ENCODE data around the gene TMPRSS4.

TMPRSS4 gene

GRCh38 chr11:118099838-118100556 is 23.1 kb downstream of the TMPRSS4 start:
- peaks cover 2% of the 10 kb centered on the region for H3K27me3 Mint-ChIP-seq
- no peaks in the 10 kb centered on the region for H3K36me3 Mint-ChIP-seq (ENCODE audit: low read depth)
- DNase-seq: no peak
- H3K9me3 Mint-ChIP-seq: no peaks in the 10 kb centered on the region
- no peak for ATAC-seq
- H3K4me1 Mint-ChIP-seq: peaks cover 2% of the 10 kb centered on the region
- no peak overlapping the region for H3K4me3 Mint-ChIP-seq
- no peak overlapping the region for H3K27ac Mint-ChIP-seq

GRCh38 chr11:118100691-118101232 is 23.9 kb downstream of the TMPRSS4 start:
- Mint-ChIP-seq H3K27me3 (peaks cover 2% of the 10 kb centered on the region), H3K4me1 (peaks cover 2% of the 10 kb centered on the region), H3K27ac (no peak overlapping the region), H3K4me3 (no peak overlapping the region), H3K36me3 (ENCODE audit: low read depth) (no peaks in the 10 kb centered on the region), H3K9me3 (no peaks in the 10 kb centered on the region)
- DNase-seq (no peak), ATAC-seq (no peak)

- Mint-ChIP-seq H3K27me3 (no peaks in the 10 kb centered on the region), H3K36me3 (ENCODE audit: low read depth) (no peaks in the 10 kb centered on the region), H3K4me3 (no peak overlapping the region)
These were observed 25.9 kb downstream of the TMPRSS4 start for GRCh38 chr11:118102721-118103261.

GRCh38 chr11:118104491-118104890 is 27.6 kb downstream of the TMPRSS4 start:
- no peak for DNase-seq
- no peaks in the 10 kb centered on the region for H3K36me3 Mint-ChIP-seq (ENCODE audit: low read depth)
- no peak overlapping the region for H3K27ac Mint-ChIP-seq
- H3K4me3 Mint-ChIP-seq: no peak overlapping the region
- no peaks in the 10 kb centered on the region for H3K9me3 Mint-ChIP-seq
- H3K4me1 Mint-ChIP-seq: no peaks in the 10 kb centered on the region
- H3K27me3 Mint-ChIP-seq: no peaks in the 10 kb centered on the region
- no peak for ATAC-seq

More at GRCh38 chr11:118102721-118103261, 25.9 kb downstream of the TMPRSS4 start:
- no peak for DNase-seq
- H3K27ac Mint-ChIP-seq: no peak overlapping the region
- peaks cover 2% of the 10 kb centered on the region for H3K4me1 Mint-ChIP-seq
- H3K9me3 Mint-ChIP-seq: no peaks in the 10 kb centered on the region
- no peak for ATAC-seq

- no peak for DNase-seq
- no peak overlapping the region for H3K27ac Mint-ChIP-seq
- ATAC-seq: no peak
- H3K9me3 Mint-ChIP-seq: no peaks in the 10 kb centered on the region
- H3K4me3 Mint-ChIP-seq: no peak overlapping the region
- no peaks in the 10 kb centered on the region for H3K36me3 Mint-ChIP-seq (ENCODE audit: low read depth)
- H3K4me1 Mint-ChIP-seq: no peaks in the 10 kb centered on the region
- no peaks in the 10 kb centered on the region for H3K27me3 Mint-ChIP-seq
These were observed 28.9 kb downstream of the TMPRSS4 start for GRCh38 chr11:118105657-118106305.

- ATAC-seq (no peak), DNase-seq (no peak)
- Mint-ChIP-seq H3K27me3 (no peaks in the 10 kb centered on the region), H3K27ac (no peak overlapping the region), H3K4me3 (no peak overlapping the region), H3K36me3 (ENCODE audit: low read depth) (no peaks in the 10 kb centered on the region), H3K4me1 (no peaks in the 10 kb centered on the region), H3K9me3 (no peaks in the 10 kb centered on the region)
These were observed 30.0 kb downstream of the TMPRSS4 start for GRCh38 chr11:118106789-118107335.

- ATAC-seq (no peak), DNase-seq (no peak)
- Mint-ChIP-seq H3K36me3 (ENCODE audit: low read depth) (no peaks in the 10 kb centered on the region), H3K4me1 (no peaks in the 10 kb centered on the region), H3K27me3 (peaks cover 3% of the 10 kb centered on the region), H3K27ac (no peak overlapping the region), H3K9me3 (no peaks in the 10 kb centered on the region), H3K4me3 (no peak overlapping the region)
These were observed 31.6 kb downstream of the TMPRSS4 start for GRCh38 chr11:118108513-118108912.

- Mint-ChIP-seq H3K4me3 (no peak overlapping the region), H3K27me3 (peaks cover 3% of the 10 kb centered on the region), H3K36me3 (ENCODE audit: low read depth) (no peaks in the 10 kb centered on the region), H3K27ac (no peak overlapping the region), H3K9me3 (no peaks in the 10 kb centered on the region), H3K4me1 (no peaks in the 10 kb centered on the region)
- DNase-seq: no peak
- no peak for ATAC-seq
These were observed 32.4 kb downstream of the TMPRSS4 start for GRCh38 chr11:118109231-118109630.

- no peak overlapping the region for H3K4me3 Mint-ChIP-seq
- no peak for ATAC-seq
- H3K36me3 Mint-ChIP-seq (ENCODE audit: low read depth): no peaks in the 10 kb centered on the region
- no peaks in the 10 kb centered on the region for H3K4me1 Mint-ChIP-seq
- no peak for DNase-seq
- H3K27me3 Mint-ChIP-seq: peaks cover 5% of the 10 kb centered on the region
- H3K9me3 Mint-ChIP-seq: no peaks in the 10 kb centered on the region
- no peak overlapping the region for H3K27ac Mint-ChIP-seq
These were observed 34.3 kb downstream of the TMPRSS4 start for GRCh38 chr11:118111019-118111743.

GRCh38 chr11:118111744-118112035 is 34.8 kb downstream of the TMPRSS4 start:
- Mint-ChIP-seq H3K9me3 (no peaks in the 10 kb centered on the region), H3K36me3 (ENCODE audit: low read depth) (no peaks in the 10 kb centered on the region), H3K27me3 (peaks cover 5% of the 10 kb centered on the region), H3K27ac (no peak overlapping the region), H3K4me3 (no peak overlapping the region), H3K4me1 (no peaks in the 10 kb centered on the region)
- ATAC-seq: no peak
- DNase-seq: no peak

GRCh38 chr11:118112711-118113430 is 36.0 kb downstream of the TMPRSS4 start:
- Mint-ChIP-seq H3K27me3 (peaks cover 5% of the 10 kb centered on the region), H3K4me3 (no peak overlapping the region), H3K9me3 (no peaks in the 10 kb centered on the region), H3K4me1 (peaks cover 2% of the 10 kb centered on the region), H3K27ac (no peak overlapping the region), H3K36me3 (ENCODE audit: low read depth) (no peaks in the 10 kb centered on the region)
- no peak for ATAC-seq
- DNase-seq: no peak

GRCh38 chr11:118114266-118114665 is 37.4 kb downstream of the TMPRSS4 start:
- no peak for ATAC-seq
- DNase-seq: no peak
- Mint-ChIP-seq H3K4me3 (no peak overlapping the region), H3K9me3 (no peaks in the 10 kb centered on the region), H3K36me3 (ENCODE audit: low read depth) (no peaks in the 10 kb centered on the region), H3K27ac (no peak overlapping the region), H3K27me3 (peaks cover 7% of the 10 kb centered on the region), H3K4me1 (peaks cover 2% of the 10 kb centered on the region)

- Mint-ChIP-seq H3K9me3 (no peaks in the 10 kb centered on the region), H3K4me3 (no peak overlapping the region), H3K36me3 (ENCODE audit: low read depth) (no peaks in the 10 kb centered on the region), H3K27ac (no peak overlapping the region), H3K27me3 (peaks cover 7% of the 10 kb centered on the region), H3K4me1 (peaks cover 2% of the 10 kb centered on the region)
- ATAC-seq (no peak), DNase-seq (no peak)
These were observed 38.2 kb downstream of the TMPRSS4 start for GRCh38 chr11:118115048-118115447.

Measured in activated naive CD8-positive, alpha-beta T cell treated with anti-CD3 and anti-CD28 coated beads, Interleukin-2, amount 50 U/mL, for 24 hours (primary cell).